LNCaP clone FGC (cell line): Measurements from ENCODE around the gene RIMBP3C.
"Not testable (repeated sequence)": the region's sequence is repeated elsewhere in the genome, so short reads cannot be mapped to it uniquely, and the experiment has no call there.

Source experiments
- DNase-seq: peaks from one replicate; pipeline ENCODE4 v3.0.0-alpha.2; 2011; ENCODE audit warnings: low read depth
- H3K4me3 ChIP-seq: 2 replicates; pipeline ENCODE4 v1.5.1; 2011; ENCODE audit warnings: mild to moderate bottlenecking, low read depth, low read length, control low read depth
- TF ChIP-seq, protein P1 (sequence below): IDR thresholded peaks from 2 replicates; pipeline ENCODE4 v1.5.1; 2012; ENCODE audit warnings: mild to moderate bottlenecking; ENCODE audit not compliant: control insufficient read depth, insufficient read depth; ENCODE audit errors: extremely low read depth

RIMBP3C gene

DNA sequence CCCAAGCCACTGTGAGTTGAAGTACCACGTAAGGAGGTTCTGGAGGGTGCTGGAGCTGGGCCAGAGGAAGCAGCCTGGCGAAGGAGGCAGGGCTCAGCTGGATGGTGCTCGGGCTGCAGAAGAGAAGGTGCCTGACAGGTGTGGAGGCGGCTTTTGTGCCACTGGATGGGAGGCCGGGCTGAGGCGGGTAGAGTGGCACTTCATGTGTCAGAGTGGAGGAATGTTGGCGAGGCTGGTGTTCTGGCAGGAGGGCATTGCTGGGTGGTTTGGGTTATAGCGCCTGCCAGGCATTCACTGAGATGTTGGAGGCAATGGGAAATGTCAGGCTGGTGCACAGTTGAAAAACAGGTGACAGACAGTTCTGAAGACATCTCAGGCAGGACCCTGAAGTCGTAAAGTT lies 40.4 kb upstream of the RIMBP3C start:
- TF ChIP-seq, protein P1, sequence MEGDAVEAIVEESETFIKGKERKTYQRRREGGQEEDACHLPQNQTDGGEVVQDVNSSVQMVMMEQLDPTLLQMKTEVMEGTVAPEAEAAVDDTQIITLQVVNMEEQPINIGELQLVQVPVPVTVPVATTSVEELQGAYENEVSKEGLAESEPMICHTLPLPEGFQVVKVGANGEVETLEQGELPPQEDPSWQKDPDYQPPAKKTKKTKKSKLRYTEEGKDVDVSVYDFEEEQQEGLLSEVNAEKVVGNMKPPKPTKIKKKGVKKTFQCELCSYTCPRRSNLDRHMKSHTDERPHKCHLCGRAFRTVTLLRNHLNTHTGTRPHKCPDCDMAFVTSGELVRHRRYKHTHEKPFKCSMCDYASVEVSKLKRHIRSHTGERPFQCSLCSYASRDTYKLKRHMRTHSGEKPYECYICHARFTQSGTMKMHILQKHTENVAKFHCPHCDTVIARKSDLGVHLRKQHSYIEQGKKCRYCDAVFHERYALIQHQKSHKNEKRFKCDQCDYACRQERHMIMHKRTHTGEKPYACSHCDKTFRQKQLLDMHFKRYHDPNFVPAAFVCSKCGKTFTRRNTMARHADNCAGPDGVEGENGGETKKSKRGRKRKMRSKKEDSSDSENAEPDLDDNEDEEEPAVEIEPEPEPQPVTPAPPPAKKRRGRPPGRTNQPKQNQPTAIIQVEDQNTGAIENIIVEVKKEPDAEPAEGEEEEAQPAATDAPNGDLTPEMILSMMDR, result no peak
- DNase-seq, result no peak
- H3K4me3 ChIP-seq, result no peak overlapping the region

DNA sequence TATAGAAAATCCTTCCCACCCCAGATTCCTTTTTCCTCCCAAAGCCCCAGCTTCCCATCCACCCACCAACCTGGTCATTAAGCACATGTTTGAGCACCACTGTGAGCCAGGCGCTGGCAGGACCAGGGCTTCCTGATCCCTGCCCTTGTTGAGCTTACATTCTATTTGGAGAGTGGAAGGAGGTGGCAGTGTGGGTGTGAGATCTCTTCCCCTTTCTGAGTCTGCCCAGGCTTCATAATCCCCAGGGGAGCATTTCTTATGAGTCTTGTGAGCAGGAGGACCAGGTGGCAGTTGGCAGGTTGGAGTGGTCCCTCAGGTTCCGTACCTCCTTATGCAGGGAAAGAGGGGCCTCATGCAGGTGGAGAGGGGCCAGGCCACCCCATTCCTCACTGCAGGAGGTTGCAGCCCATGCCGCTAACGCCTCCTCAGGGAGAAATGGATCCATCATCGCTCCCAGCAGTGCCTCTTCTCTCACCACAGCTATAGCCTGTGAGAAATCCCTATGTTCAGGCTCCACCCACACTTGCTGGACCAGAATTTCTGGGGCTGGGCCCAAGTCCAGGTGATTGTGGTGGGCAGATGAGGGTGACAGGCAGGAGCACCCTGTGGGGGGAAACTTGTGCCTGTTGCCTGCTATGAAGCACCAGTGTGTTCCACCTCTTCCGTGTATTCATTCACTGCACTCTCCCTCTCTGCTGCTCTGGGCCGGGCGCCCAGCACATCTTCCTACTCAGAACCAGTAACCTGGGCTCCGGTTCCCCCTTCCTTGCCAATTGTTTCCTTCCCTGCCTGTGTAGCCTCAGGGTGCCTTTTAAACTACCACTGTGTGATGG lies 39.8 kb upstream of the RIMBP3C start:
- TF ChIP-seq, protein P1, result no peak
- DNase-seq, result no peak
- no peak overlapping the region for H3K4me3 ChIP-seq

DNA sequence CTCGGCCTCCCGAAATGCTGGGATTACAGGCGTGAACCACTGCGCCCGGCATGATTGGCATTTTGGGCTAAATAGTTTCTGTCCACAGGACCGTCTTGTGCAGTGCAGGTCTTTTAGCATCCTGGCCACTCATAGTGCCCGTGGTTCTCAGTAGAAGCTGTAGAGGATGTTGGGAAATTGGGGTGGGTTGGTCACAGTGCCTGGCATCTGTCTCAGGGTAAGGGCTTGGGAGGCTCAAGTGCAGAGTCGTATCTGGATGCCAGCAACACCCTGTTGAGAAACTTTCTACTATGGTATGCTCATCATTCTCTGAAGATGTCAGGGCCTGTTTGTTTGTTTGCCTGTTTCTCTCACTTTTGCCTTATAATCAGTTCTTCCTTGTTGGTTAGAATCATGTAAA lies 38.1 kb upstream of the RIMBP3C start:
- H3K4me3 ChIP-seq, result no peak overlapping the region
- DNase-seq, result no peak
- TF ChIP-seq, protein P1, result no peak

DNA sequence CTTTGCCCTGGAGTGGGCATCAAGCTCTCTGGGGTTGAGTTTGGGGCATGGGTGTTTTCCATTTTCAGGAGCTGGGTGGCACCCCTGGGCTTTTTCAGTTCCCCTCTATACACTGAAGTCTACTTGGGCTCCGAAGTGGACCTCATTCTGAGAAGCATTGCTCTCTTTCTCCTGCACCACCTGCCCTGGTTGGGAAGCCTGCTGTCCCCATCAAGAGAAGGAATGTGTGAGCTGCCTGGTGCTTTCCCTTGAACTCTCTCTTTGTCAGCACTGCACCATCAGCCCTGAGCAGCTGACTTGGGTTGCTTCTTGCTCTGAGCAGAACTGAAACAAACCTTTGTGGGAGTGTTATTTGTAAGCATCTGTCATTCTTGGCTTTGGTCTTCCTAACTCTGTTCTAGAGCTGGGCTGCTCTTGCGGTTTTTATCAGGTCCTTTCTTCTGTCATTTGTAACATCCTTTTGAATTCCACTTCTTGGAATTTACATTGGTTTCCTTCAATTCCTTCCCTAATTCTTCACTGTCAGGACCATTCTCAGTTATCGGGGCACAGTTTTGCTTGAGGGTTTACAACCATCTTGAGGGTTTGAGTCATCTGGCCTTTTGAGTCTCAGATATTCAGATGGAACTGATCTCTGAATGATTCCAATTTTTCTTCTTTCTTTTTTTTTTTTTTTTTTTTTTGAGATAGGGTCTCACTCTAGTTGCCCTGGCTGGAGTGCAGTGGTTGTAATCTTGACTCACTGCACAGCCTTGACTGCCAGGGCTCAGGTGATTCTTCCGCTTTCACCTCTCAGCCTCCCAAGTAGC lies 36.7 kb upstream of the RIMBP3C start:
- TF ChIP-seq, protein P1, result no peak
- DNase-seq, result no peak
- H3K4me3 ChIP-seq, result no peak overlapping the region

DNA sequence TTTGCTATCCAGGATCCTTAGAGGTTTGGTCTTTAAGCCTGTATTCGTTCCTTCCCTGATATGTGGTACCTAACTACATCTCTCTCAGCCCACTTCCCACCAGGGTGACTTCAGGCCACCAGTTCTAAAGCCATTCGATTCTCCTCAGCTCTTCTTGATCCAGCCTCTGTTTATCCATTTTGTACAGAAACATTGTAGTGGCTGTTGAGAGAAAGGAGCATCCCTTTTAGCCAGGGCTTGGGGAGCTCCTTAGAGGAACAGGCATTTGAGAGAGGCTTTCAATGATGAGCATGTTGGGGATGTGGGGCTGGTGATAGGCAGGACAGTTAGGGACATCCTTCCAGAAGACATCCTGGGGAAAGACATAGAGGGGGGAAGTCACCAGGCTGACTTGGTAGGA lies 34.1 kb upstream of the RIMBP3C start:
- H3K4me3 ChIP-seq, result no peak overlapping the region
- DNase-seq, result no peak
- TF ChIP-seq, protein P1, result no peak

DNA sequence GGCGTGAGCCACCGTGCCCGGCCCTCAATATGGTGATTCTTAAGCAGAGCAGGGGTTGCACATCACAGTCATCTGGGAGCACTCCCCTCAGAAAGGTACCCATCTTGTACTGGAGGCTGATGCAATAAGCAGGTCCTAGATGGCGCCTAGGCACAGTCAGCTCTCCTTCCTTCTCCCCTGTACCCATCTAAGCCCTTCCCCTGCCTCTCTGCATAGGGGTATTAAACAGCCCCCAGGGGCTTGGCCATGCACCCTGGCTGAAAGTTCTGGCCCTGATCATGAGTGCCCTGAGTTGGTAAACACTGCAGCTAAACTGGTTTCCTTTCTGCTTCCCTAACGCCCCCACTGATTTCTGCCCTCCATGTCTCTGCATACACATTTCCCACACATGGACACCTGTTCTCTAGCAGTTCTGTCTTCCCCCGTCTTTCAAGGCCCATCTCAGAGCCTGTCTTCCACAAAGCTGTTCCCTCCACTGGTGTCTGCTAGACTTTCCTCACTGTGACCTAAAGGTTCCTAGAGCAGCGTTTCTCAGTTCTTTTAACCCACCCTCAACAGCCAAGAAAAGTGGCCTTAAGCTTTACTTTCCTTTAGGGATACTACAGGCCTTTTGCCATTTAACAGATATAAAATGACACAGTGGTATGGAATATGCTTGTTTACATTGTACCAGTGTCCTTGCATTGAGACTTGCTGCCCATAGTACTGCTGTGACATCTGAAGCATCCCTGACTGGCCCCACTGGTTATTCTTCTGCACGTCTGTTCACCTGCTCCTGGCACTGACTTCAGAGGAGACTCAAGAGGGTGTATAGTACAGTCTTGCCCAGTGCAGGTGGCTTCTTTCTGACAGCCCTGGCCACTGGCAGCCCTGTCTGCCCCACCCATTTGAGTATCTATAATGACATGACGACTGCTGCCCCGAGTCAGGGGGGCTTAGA lies 31.8 kb upstream of the RIMBP3C start:
- peak overlapping the region; percentile 15; the same call in 1 of the 2 replicates for H3K4me3 ChIP-seq
- TF ChIP-seq, protein P1, result no peak
- peak; percentile 84 for DNase-seq

DNA sequence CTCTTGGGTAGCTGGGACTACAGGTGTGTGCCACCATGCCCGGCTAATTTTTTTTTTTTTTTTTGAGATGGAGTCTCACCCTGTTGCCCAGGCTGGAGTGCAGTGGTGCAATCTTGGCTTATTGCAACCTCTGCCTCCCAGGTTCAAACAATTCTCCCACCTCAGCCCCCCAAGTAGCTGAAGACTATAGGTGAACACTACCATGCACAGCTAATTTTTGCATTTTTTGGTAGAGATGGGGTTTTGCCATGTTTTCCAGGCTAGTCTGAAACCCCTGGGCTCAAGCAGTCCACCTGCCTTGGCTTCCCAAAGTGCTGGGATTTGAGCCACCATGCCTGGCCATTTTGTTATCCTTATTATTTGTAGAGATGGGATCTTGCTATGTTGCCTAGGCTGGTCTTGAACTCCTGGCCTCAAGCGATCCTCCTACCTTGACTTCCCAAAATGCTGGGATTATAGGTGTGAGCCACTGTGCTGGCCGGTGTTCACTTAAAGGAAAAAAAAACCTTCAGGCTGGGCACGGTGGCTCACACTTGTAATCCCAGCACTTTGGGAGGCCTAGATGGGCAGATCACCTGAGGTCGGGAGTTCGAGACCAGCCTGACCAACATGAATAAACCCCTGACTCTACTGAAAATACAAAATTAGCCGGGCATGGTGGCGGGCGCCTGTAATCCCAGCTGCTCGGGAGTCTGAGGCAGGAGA lies 29.9 kb upstream of the RIMBP3C start:
- H3K4me3 ChIP-seq, DNase-seq: not testable (repeated sequence)

DNA sequence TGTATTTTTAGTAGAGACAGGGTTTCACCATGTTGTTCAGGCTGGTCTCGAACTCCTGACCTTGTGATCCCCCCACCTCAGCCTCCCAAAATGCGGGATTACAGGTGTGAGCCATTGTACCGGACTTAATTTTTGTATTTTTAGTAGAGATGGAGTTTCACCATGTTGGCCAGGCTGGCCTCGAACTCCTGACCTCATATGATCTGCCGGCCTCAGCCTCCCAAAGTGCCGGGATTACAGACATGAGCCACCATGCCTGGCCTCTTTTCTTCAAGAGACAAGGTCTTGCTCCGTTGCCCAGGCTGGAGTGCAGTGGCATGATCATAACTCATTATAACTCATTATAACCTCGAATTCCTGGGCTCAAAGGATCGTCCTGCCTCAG lies 29.4 kb upstream of the RIMBP3C start:
- DNase-seq, H3K4me3 ChIP-seq: not testable (repeated sequence)
